BE2C (cell line): ENCODE data around the gene PGS1.

Experiments
- DNase-seq: peaks from one replicate; pipeline ENCODE4 v3.0.0-alpha.2; 2020
- H3K27me3 ChIP-seq: fragments of 250-450 bp; sonication (Bioruptor Pico); 2 replicates; pipeline ENCODE4 v1.5.1; 2020; ENCODE audit warnings: mild to moderate bottlenecking
- H3K36me3 ChIP-seq: fragments of 250-450 bp; sonication (Bioruptor Pico); 2 replicates; pipeline ENCODE4 v1.5.1; 2020; ENCODE audit warnings: mild to moderate bottlenecking
- H3K4me1 ChIP-seq: fragments of 250-450 bp; sonication (Bioruptor Pico); 2 replicates; pipeline ENCODE4 v1.5.1; 2020
- H3K4me3 ChIP-seq: 2 replicates; pipeline ENCODE4 v1.5.1; 2011; ENCODE audit warnings: low read depth, low read length
- H3K9me3 ChIP-seq: fragments of 250-450 bp; sonication (Bioruptor Pico); 2 replicates; pipeline ENCODE4 v1.5.1; 2020
- TF ChIP-seq, protein P1 (sequence below): IDR thresholded peaks from 2 replicates; pipeline ENCODE4 v1.5.1; 2012; ENCODE audit warnings: mild to moderate bottlenecking, low read depth, low read length

Gene PGS1

DNA sequence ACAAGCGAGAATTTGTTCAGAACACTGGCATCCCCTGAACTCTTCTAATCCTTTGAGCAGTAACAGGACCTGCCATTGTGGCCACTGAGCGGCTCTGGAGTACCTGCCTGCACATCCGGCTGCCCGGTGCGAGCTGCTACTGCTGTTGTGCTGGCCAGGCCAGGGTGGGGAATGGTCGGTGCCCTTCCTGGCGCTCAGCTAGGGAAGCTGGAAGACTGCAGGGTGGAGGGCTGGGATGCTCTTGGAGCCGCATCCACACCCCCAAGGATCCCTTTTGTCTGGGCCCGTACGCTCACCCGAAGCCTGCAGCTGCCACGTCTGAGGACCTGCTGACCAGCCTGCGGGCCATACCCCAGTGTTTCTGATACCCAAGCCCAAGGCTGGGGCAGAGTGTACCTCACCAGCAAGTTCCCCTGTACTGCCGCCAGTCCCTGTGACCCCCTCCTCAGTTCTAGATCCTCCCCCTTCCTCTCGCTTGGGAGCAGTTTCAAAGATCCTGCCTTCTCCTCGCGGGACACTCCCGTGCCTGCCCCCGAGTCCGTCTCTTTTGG is 49.7 kb downstream of the PGS1 start:
- H3K36me3 ChIP-seq: peaks cover 20% of the 10 kb centered on the region
- DNase-seq: no peak
- TF ChIP-seq, protein P1, sequence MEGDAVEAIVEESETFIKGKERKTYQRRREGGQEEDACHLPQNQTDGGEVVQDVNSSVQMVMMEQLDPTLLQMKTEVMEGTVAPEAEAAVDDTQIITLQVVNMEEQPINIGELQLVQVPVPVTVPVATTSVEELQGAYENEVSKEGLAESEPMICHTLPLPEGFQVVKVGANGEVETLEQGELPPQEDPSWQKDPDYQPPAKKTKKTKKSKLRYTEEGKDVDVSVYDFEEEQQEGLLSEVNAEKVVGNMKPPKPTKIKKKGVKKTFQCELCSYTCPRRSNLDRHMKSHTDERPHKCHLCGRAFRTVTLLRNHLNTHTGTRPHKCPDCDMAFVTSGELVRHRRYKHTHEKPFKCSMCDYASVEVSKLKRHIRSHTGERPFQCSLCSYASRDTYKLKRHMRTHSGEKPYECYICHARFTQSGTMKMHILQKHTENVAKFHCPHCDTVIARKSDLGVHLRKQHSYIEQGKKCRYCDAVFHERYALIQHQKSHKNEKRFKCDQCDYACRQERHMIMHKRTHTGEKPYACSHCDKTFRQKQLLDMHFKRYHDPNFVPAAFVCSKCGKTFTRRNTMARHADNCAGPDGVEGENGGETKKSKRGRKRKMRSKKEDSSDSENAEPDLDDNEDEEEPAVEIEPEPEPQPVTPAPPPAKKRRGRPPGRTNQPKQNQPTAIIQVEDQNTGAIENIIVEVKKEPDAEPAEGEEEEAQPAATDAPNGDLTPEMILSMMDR: no peak
- no peaks in the 10 kb centered on the region for H3K9me3 ChIP-seq
- H3K27me3 ChIP-seq: no peaks in the 10 kb centered on the region
- H3K4me1 ChIP-seq: no peaks in the 10 kb centered on the region
- H3K4me3 ChIP-seq: no peak overlapping the region

DNA sequence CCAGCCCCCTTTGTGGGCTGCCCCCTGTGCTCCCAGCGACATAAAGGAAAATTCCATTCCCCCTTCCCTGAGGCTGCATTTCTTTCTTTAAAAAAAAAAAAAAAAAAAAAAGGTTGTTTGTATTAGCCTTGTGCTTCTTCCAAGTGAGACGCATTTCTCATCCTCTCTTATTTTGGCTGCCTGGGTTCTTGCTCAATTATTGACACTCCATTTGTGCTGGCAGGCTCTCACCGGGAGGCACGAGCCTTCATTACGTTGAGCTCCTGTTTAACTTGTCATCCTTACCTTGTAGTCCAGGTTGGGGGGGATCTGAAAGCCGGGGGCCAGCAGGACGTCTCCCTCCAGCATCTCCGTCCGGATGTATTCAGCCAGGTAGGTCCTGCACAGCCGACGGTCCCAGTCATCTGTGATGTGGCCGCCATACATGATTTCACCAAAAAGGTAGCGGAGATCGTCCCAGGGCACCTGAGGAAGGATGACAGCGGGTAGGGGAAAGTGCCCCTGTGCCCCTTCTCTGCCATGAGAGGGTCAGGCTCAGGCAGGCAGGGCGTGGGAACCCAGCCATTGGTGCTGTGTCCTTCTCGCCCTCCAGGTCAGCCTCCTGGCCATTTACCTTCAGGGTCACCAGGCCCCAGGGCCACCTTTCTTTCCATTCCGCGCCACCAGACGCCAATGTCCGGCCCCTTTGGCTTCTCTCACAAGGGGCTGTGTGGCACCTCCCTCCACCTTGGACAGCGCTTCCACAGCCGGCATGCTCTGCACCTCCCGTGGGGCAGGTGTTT is 50.6 kb downstream of the PGS1 start:
- TF ChIP-seq, protein P1: no peak
- no peak for DNase-seq
- Histone ChIP-seq H3K36me3 (peaks cover 11% of the 10 kb centered on the region), H3K27me3 (no peaks in the 10 kb centered on the region), H3K4me3 (no peak overlapping the region), H3K9me3 (no peaks in the 10 kb centered on the region), H3K4me1 (no peaks in the 10 kb centered on the region)

DNA sequence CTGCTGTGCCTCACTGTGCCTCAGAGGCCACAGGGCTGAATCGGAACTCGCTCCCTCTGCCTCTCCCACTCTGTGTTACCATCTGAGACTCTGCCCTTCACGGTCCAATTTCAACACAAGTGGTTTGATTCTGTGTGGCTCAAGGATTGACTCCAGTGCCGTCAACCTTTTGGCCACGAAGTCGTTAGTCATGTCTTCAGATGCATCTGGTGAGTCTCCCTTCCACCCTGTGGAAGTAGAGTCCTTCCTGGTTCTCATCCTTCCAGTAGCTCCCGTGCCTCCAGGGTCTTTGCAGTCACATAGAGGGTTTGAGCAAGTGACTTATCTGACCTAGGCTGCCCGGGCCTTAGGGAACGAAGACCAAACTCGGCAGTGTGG is 51.2 kb downstream of the PGS1 start:
- no peak overlapping the region for H3K4me3 ChIP-seq
- H3K9me3 ChIP-seq: no peaks in the 10 kb centered on the region
- TF ChIP-seq, protein P1: no peak
- H3K36me3 ChIP-seq: peaks cover 8% of the 10 kb centered on the region; the same call in 1 of the 2 replicates
- DNase-seq: no peak
- H3K27me3 ChIP-seq: no peaks in the 10 kb centered on the region
- H3K4me1 ChIP-seq: peaks cover under 1% of the 10 kb centered on the region

DNA sequence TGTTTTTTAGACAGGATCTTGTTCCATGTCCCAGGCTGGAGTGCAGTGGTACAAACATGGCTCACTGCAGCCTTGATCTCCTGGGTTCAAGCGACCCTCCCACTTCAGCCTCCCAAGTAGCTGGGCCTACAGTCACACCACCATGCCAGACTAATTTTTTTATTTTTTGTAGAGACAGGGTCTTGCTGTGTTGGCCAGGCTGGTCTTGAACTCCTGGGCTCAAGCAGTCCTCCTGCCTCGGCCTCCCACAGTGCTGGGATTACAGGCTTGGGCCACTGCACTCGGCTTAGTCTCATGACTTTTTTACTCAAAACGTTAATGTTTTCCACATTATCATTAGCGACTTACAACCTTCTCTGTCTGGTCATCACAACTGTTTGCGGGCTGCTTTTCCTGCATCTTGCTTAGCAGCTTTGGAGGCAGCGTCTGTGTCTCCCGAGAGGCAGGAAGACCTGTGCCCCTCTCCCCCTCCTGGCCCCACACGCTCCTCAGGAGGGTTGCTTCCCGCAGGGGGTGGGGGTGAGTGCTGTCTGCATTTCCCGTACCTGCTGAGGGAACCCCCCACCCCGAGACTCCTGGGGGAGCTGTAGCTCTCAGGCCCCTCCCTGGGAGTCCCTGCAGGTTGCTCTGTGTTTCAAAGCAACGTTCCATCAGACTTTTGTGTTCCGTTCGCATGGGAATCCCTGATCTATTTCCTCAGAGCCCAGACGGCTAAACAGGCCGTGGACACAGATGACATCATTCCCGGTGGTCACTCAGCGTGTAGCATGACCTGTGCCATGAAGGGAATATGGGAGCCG is 52.6 kb downstream of the PGS1 start:
- Histone ChIP-seq H3K36me3 (peaks cover 2% of the 10 kb centered on the region; the same call in 1 of the 2 replicates), H3K4me1 (peaks cover 3% of the 10 kb centered on the region), H3K4me3 (no peak overlapping the region), H3K27me3 (no peaks in the 10 kb centered on the region), H3K9me3 (no peaks in the 10 kb centered on the region)
- DNase-seq: no peak
- TF ChIP-seq, protein P1: no peak

DNA sequence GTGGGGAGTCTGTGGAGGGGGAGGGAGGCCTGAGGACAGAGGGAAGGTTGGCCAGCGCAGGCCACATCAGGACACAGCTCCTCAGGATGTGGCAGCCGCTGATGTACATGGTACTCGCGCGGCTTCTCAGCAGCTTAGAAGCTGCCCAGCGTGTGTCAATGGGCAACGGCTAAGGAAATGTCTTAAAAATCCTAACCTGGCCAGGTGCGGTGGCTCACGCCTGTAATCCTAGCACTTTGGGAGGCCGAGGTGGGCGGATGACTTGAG is 53.2 kb downstream of the PGS1 start:
- TF ChIP-seq, protein P1: no peak

More for the DNA sequence above, 53.2 kb downstream of the PGS1 start:
- H3K4me1 ChIP-seq: peaks cover 3% of the 10 kb centered on the region
- DNase-seq: no peak
- no peaks in the 10 kb centered on the region for H3K27me3 ChIP-seq
- H3K4me3 ChIP-seq: no peak overlapping the region
- H3K9me3 ChIP-seq: no peaks in the 10 kb centered on the region
- H3K36me3 ChIP-seq: peaks cover under 1% of the 10 kb centered on the region; the same call in 1 of the 2 replicates
